Neural progenitor cell (in vitro differentiated cells): ENCODE results near the gene C7orf33. TPM values are rescaled to one million over a fixed set of nuclear protein-coding genes. Genes with fewer than 3 reads are reported as not detected.

Experiments used
- DNase-seq: peaks from one replicate; pipeline ENCODE4 v3.0.0-alpha.2; 2016; ENCODE audit warnings: low spot score
- H2AFZ ChIP-seq: fragments of 200-600 bp; sonication (generic); replicated peaks from 2 replicates; pipeline ENCODE4 v1.6.1; 2016; ENCODE audit warnings: antibody characterized with exemption
- H3F3A ChIP-seq: fragments of 200-600 bp; sonication (generic); 2 replicates; pipeline ENCODE4 v1.6.1; 2016; ENCODE audit warnings: antibody characterized with exemption, low read depth
- H3K27ac ChIP-seq: fragments of 200-600 bp; sonication (generic); 2 replicates; pipeline ENCODE4 v1.5.1; 2016; ENCODE audit warnings: mild to moderate bottlenecking
- H3K27me3 ChIP-seq: fragments of 200-600 bp; sonication (generic); 2 replicates; pipeline ENCODE4 v1.6.1; 2016; ENCODE audit warnings: mild to moderate bottlenecking, moderate library complexity
- H3K36me3 ChIP-seq: fragments of 200-600 bp; sonication (generic); 2 replicates; pipeline ENCODE4 v1.5.1; 2016
- H3K4me1 ChIP-seq: fragments of 200-600 bp; sonication (generic); 2 replicates; pipeline ENCODE4 v1.6.1; 2016; ENCODE audit warnings: mixed run types
- H3K4me2 ChIP-seq: fragments of 200-600 bp; sonication (generic); 2 replicates; pipeline ENCODE4 v1.6.1; 2016
- H3K4me3 ChIP-seq: fragments of 200-600 bp; sonication (generic); 2 replicates; pipeline ENCODE4 v1.5.1; 2016
- H3K79me2 ChIP-seq: fragments of 200-600 bp; sonication (generic); 2 replicates; pipeline ENCODE4 v1.6.1; 2016; ENCODE audit warnings: low read depth
- H3K9ac ChIP-seq: fragments of 200-600 bp; sonication (generic); 2 replicates; pipeline ENCODE4 v1.6.1; 2016
- H3K9me3 ChIP-seq: fragments of 200-600 bp; sonication (generic); 2 replicates; pipeline ENCODE4 v1.5.1; 2016; ENCODE audit warnings: low read depth
- H4K20me1 ChIP-seq: fragments of 200-600 bp; sonication (generic); 2 replicates; pipeline ENCODE4 v1.6.1; 2016; ENCODE audit warnings: low read depth
- H3K27ac Mint-ChIP-seq: 3 replicates; pipeline ENCODE4 v1.8.0; 2021; ENCODE audit warnings: mixed read lengths
- H3K27me3 Mint-ChIP-seq: 2 replicates; pipeline ENCODE4 v1.8.0; 2022; ENCODE audit warnings: low read depth, mild to moderate bottlenecking, inconsistent platforms, moderate library complexity, mixed read lengths; ENCODE audit not compliant: insufficient read depth
- H3K36me3 Mint-ChIP-seq: 3 replicates; pipeline ENCODE4 v1.8.0; 2021; ENCODE audit warnings: mixed read lengths
- H3K4me1 Mint-ChIP-seq: 3 replicates; pipeline ENCODE4 v1.8.0; 2021; ENCODE audit warnings: mixed read lengths
- H3K4me3 Mint-ChIP-seq: 3 replicates; pipeline ENCODE4 v1.8.0; 2021; ENCODE audit warnings: mild to moderate bottlenecking, moderate library complexity, mixed read lengths
- H3K9me3 Mint-ChIP-seq: 3 replicates; pipeline ENCODE4 v1.8.0; 2020; ENCODE audit warnings: mixed read lengths
- EZH2 ChIP-seq: fragments of 200-600 bp; sonication (generic); IDR thresholded peaks from 2 replicates; pipeline ENCODE4 v1.6.1; 2017; ENCODE audit warnings: antibody characterized with exemption, mild to moderate bottlenecking, moderate library complexity
- EZH2phosphoT487 ChIP-seq: fragments of 200-600 bp; sonication (generic); IDR thresholded peaks from 2 replicates; pipeline ENCODE4 v1.6.1; 2017; ENCODE audit warnings: antibody characterized with exemption
- total RNA-seq: library from RNA; depleted of rRNA; stranded (reverse); fragments of >200 nt; gene quantifications from 2 replicates; pipeline ENCODE4 v1.2.3, GENCODE V29; 2015; ENCODE audit warnings: low replicate concordance
- TF ChIP-seq, protein P1 (sequence below): fragments of 200-600 bp; sonication (generic); IDR thresholded peaks from 2 replicates; pipeline ENCODE4 v1.5.1; 2017; ENCODE audit warnings: antibody characterized with exemption, mild to moderate bottlenecking

C7orf33 gene
- total RNA-seq, 1 donor from 2014 or later, result not detected

DNA sequence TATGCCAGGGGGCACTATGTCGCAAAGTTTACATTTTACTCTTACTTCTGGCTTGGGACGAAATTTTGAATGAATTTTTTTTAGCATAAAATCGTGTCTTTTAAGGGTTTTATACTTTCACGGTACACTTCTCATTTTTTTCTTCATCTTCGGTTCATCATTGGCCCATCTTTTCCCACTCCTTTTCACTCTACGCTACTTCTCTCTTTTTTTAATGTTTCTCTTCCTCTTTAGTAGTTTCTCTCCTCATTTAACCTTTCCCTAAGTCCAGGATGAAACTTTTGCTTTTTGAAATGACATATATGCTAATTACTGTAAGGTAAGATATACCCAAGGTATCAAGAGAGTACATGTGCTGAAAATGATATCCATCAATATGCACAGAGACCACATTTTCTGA lies 39.5 kb downstream of the C7orf33 start:
- H3K9ac ChIP-seq, result no peak overlapping the region
- H3K27me3 ChIP-seq, result no peaks in the 10 kb centered on the region
- no peaks in the 10 kb centered on the region for H4K20me1 ChIP-seq
- Mint-ChIP-seq H3K9me3 (no peaks in the 10 kb centered on the region), H3K4me3 (no peak overlapping the region), H3K36me3 (no peaks in the 10 kb centered on the region), H3K4me1 (no peaks in the 10 kb centered on the region), H3K27me3 (peaks cover 3% of the 10 kb centered on the region), H3K27ac (no peak overlapping the region)
- H3K36me3 ChIP-seq, result no peaks in the 10 kb centered on the region
- DNase-seq, result no peak
- no peaks in the 10 kb centered on the region for H3F3A ChIP-seq
- H3K9me3 ChIP-seq, result no peaks in the 10 kb centered on the region
- H3K4me3 ChIP-seq, result no peak overlapping the region
- no peak overlapping the region for H3K4me2 ChIP-seq
- TF ChIP-seq, protein P1, sequence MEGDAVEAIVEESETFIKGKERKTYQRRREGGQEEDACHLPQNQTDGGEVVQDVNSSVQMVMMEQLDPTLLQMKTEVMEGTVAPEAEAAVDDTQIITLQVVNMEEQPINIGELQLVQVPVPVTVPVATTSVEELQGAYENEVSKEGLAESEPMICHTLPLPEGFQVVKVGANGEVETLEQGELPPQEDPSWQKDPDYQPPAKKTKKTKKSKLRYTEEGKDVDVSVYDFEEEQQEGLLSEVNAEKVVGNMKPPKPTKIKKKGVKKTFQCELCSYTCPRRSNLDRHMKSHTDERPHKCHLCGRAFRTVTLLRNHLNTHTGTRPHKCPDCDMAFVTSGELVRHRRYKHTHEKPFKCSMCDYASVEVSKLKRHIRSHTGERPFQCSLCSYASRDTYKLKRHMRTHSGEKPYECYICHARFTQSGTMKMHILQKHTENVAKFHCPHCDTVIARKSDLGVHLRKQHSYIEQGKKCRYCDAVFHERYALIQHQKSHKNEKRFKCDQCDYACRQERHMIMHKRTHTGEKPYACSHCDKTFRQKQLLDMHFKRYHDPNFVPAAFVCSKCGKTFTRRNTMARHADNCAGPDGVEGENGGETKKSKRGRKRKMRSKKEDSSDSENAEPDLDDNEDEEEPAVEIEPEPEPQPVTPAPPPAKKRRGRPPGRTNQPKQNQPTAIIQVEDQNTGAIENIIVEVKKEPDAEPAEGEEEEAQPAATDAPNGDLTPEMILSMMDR, result no peak
- no peak for TF ChIP-seq EZH2phosphoT487
- no peak for TF ChIP-seq EZH2
- H2AFZ ChIP-seq, result no peak overlapping the region
- H3K79me2 ChIP-seq, result no peaks in the 10 kb centered on the region
- H3K27ac ChIP-seq, result no peak overlapping the region
- H3K4me1 ChIP-seq, result no peaks in the 10 kb centered on the region

DNA sequence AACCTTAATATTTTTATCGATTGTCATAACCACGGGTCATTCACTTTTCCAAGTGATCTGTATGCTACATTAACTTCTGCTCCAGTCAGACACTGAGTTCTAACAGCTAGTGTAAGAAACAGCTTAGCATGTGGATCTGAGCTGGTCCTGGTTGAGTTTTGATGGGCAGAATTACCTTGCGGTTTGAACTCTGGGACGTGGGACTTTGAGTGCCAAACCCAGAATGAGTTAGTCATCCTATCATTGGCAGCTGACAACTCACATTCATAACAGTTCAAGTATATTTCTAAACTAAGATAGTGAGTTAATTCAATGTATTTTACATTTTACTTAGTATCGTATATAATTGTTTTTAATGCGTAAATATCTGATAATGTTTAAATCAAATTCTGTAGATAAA lies 43.2 kb downstream of the C7orf33 start:
- Mint-ChIP-seq H3K4me1 (no peaks in the 10 kb centered on the region), H3K4me3 (no peak overlapping the region), H3K9me3 (no peaks in the 10 kb centered on the region), H3K27me3 (peaks cover 3% of the 10 kb centered on the region), H3K36me3 (no peaks in the 10 kb centered on the region), H3K27ac (no peak overlapping the region)
- Histone ChIP-seq H3K9ac (no peak overlapping the region), H3K4me1 (no peaks in the 10 kb centered on the region), H3K79me2 (no peaks in the 10 kb centered on the region), H4K20me1 (no peaks in the 10 kb centered on the region), H2AFZ (no peak overlapping the region), H3F3A (no peaks in the 10 kb centered on the region), H3K9me3 (no peaks in the 10 kb centered on the region), H3K4me2 (no peak overlapping the region), H3K36me3 (no peaks in the 10 kb centered on the region), H3K27me3 (no peaks in the 10 kb centered on the region), H3K27ac (no peak overlapping the region), H3K4me3 (no peak overlapping the region)
- DNase-seq, result no peak
- no peak for TF ChIP-seq EZH2
- TF ChIP-seq EZH2phosphoT487, result no peak
- TF ChIP-seq, protein P1, result no peak

- Histone ChIP-seq H3K36me3 (no peaks in the 10 kb centered on the region), H3K79me2 (no peaks in the 10 kb centered on the region), H3K4me1 (no peaks in the 10 kb centered on the region), H3K4me3 (no peak overlapping the region), H3K4me2 (no peak overlapping the region), H3F3A (no peaks in the 10 kb centered on the region), H2AFZ (no peak overlapping the region), H3K9ac (no peak overlapping the region), H3K27ac (no peak overlapping the region), H3K27me3 (no peaks in the 10 kb centered on the region), H3K9me3 (no peaks in the 10 kb centered on the region), H4K20me1 (no peaks in the 10 kb centered on the region)
- Mint-ChIP-seq H3K36me3 (no peaks in the 10 kb centered on the region), H3K4me1 (no peaks in the 10 kb centered on the region), H3K27me3 (peaks cover 2% of the 10 kb centered on the region), H3K27ac (no peak overlapping the region), H3K4me3 (no peak overlapping the region), H3K9me3 (no peaks in the 10 kb centered on the region)
- DNase-seq, result no peak
- TF ChIP-seq EZH2 (no peak), EZH2phosphoT487 (no peak)
- TF ChIP-seq, protein P1, result no peak
Observed at GRCh38 chr7:148637094-148637493, 46.5 kb downstream of the C7orf33 start.

- no peak overlapping the region for H3K27ac Mint-ChIP-seq
- no peak overlapping the region for H3K4me2 ChIP-seq
- H3K4me1 ChIP-seq, result no peaks in the 10 kb centered on the region
- H3K27me3 ChIP-seq, result no peaks in the 10 kb centered on the region
- H3K9me3 Mint-ChIP-seq, result no peaks in the 10 kb centered on the region
- H3K79me2 ChIP-seq, result no peaks in the 10 kb centered on the region
- H3F3A ChIP-seq, result peaks cover 14% of the 10 kb centered on the region
- peaks cover 3% of the 10 kb centered on the region for H3K27me3 Mint-ChIP-seq
- H3K4me3 Mint-ChIP-seq, result no peak overlapping the region
- H4K20me1 ChIP-seq, result no peaks in the 10 kb centered on the region
- DNase-seq, result no peak
- H3K36me3 ChIP-seq, result no peaks in the 10 kb centered on the region
- no peak overlapping the region for H3K27ac ChIP-seq
- no peak overlapping the region for H3K4me3 ChIP-seq
- no peaks in the 10 kb centered on the region for H3K9me3 ChIP-seq
- H3K4me1 Mint-ChIP-seq, result no peaks in the 10 kb centered on the region
- TF ChIP-seq EZH2phosphoT487 (no peak), EZH2 (no peak)
- TF ChIP-seq, protein P1, result no peak
- H3K9ac ChIP-seq, result no peak overlapping the region
- H2AFZ ChIP-seq, result no peak overlapping the region
- H3K36me3 Mint-ChIP-seq, result no peaks in the 10 kb centered on the region
Observed at GRCh38 chr7:148645898-148646297, 55.3 kb downstream of the C7orf33 start.
